GM18526 (cell line): ENCODE measurements around the gene MFAP2.

ENCODE experiments used
- POLR2A ChIP-seq: IDR thresholded peaks from 3 replicates; pipeline ENCODE4 v1.6.1; 2011; ENCODE audit not compliant: insufficient read length; ENCODE audit errors: extremely low read depth

The MFAP2 gene

GRCh38 chr1:16975838-16976237, 4.6 kb downstream of the MFAP2 start:
- no peak for TF ChIP-seq POLR2A

- TF ChIP-seq POLR2A: no peak
These were observed 5.2 kb downstream of the MFAP2 start for GRCh38 chr1:16975211-16975610.

DNA sequence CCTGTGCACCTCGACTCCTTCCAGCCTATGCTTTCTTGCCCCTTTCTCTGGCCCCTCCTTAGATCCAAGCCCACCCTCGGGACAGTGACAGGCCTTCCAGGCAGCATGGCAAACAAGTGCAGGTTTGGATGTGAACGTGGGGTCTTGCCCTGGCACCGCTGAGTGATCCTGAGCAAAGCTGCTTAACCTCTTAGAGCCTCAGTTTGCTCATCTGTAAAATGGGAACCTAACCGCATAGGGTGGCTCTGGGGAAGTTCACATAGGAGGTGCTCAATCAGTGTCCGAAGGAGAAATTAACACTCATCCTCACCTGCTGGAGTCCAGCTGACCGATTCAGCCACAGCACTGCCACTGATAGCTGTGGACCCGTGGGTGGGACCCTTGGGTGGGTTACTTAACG, 7.2 kb downstream of the MFAP2 start:
- TF ChIP-seq POLR2A: no peak

GRCh38 chr1:16972189-16972895, 8.1 kb downstream of the MFAP2 start:
- TF ChIP-seq POLR2A: no peak

GRCh38 chr1:16971341-16972188, 8.9 kb downstream of the MFAP2 start:
- no peak for TF ChIP-seq POLR2A

- TF ChIP-seq POLR2A: no peak
These were observed 10.1 kb downstream of the MFAP2 start for GRCh38 chr1:16970132-16970910.

- no peak for TF ChIP-seq POLR2A
These were observed 10.8 kb downstream of the MFAP2 start for GRCh38 chr1:16969651-16970050.

DNA sequence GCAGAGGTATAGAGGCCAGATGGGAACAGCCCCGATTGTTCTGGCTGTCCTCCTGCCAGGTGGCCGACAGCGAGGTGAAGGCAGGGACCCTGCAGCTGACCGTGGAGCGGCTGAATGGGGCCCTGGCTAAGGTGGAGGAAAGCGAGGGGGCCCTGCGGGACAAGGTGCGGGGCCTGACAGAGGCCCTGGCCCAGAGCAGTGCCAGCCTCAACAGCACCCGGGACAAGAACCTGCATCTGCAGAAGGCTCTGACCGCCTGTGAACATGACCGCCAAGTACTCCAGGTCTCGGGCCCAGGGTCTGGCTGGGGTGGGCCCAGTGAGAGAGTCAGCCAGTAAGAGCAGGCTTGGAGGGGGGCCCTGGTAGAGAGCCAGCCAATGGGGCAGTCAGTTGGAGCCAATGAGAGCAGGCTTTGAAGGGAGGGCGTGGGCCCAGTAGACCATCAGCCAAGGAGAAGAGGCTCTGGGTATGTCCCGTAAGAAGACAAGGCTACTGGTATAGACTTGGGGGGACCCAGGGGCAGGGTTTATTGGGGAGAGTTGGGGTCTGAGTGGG, 11.3 kb downstream of the MFAP2 start:
- TF ChIP-seq POLR2A: no peak

DNA sequence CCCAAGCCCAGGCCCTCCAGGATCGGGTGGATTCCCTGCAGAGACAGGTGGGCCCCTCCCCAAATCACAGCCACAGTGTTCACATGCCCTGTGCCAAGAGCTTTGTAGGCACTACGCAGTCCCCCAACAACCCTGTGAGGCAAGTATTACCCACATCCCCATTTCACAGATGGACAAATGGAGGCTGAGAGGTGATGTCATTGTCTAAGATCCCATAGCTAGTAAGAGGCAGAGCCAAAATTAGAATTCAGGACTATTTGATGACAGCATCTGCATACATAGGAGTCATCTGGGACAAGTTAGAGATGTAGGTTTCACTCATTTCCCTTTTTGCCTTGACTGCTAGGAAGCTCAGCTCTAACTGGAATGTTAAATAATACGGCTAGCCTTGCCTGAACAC, 12.0 kb downstream of the MFAP2 start:
- no peak for TF ChIP-seq POLR2A

DNA sequence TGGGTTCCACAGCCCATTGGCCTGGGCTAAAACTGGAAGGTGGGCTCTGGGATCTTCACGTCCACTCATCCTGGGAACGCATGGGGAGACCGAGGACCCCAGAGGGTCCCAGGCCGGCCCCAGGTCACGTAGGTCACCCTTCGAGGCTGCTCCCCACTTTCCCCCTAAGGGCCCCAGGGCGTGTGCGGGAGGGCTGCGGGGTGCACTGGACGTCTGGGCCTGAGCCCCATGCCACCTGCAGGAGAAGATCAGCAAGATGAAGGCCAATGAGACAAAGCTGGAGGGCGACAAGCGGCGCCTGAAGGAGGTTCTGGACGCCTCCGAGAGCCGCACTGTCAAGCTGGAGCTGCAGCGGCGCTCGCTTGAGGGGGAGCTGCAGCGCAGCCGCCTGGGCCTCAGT, 12.5 kb downstream of the MFAP2 start:
- TF ChIP-seq POLR2A: no peak

DNA sequence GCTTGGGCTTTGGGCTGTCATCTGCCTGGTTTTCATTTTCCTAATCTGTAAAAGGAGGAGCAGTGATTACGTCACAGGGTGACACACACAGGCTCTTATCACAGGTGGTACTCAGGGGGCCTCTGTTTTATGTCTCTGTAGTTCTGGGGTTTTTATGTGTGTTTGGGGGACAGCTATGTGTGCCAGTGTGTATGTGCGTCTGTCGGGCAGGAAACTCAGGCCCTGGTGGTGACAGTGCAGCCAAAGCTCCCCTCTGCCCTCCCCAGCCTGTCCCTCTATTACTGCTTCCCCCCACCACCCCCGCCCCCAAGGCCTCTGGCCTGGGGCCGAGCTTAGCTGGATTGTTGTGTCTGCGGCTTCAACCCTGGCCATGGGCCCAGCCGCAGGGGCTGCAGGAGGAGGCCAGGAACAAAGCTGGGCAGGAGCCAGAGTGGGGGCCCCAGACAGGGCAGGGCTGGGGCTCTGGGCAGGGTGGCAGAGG, 13.3 kb downstream of the MFAP2 start:
- no peak for TF ChIP-seq POLR2A

- TF ChIP-seq POLR2A: no peak
These were observed 14.1 kb downstream of the MFAP2 start for GRCh38 chr1:16966282-16966681.

DNA sequence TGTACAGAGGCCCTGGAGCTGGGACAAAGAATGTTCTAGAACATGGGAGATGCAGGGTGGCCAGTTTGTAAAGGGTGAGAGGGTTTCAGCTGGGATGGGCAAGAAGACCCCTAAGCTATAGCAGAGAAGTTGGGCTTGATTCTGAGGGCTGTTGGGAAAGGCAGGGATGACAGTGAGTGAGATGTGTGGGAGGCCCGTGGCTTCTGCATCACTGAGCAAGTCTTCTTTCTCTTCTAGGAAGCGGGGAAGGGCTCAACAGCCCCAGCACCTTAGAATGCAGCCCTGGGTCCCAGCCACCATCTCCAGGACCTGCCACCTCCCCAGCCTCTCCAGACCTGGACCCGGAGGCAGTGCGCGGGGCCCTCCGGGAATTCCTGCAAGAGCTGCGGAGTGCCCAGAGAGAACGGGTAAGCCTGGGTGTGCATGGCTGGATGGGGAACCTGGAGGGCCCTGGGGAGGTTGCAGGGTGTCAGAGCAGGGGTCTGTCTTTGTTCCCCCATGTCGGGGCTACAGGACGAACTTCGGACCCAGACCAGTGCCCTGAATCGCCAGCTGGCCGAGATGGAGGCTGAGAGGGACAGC, 14.8 kb downstream of the MFAP2 start:
- no peak for TF ChIP-seq POLR2A

- TF ChIP-seq POLR2A: no peak
These were observed 18.9 kb downstream of the MFAP2 start for GRCh38 chr1:16961297-16962133.
